HEK293 (cell line): ENCODE data around the gene SLC23A3.

Experiments used
- EGR2 ChIP-seq: fragments of 450-650 bp; formaldehyde crosslinking; IDR thresholded peaks from 2 replicates; pipeline ENCODE4 v1.5.1; 2016; ENCODE audit warnings: low read depth, missing biosample characterization, missing genetic modification characterization
- ELK4 ChIP-seq: IDR thresholded peaks from 2 replicates; pipeline ENCODE4 v1.6.1; 2011; ENCODE audit warnings: mild to moderate bottlenecking, low read depth, low read length, borderline replicate concordance
- GLI2 ChIP-seq: fragments of 450-650 bp; formaldehyde crosslinking; IDR thresholded peaks from 2 replicates; pipeline ENCODE4; 2017; ENCODE audit warnings: missing biosample characterization, missing genetic modification characterization, low read depth, borderline replicate concordance
- HOXA7 ChIP-seq: sonication (generic); formaldehyde crosslinking; IDR thresholded peaks from 2 replicates; pipeline ENCODE4 v1.8.1; 2022; ENCODE audit warnings: missing genetic modification reagents, borderline replicate concordance
- HOXD13 ChIP-seq: sonication (generic); formaldehyde crosslinking; IDR thresholded peaks from 2 replicates; pipeline ENCODE4 v1.8.0; 2022; ENCODE audit warnings: missing genetic modification reagents, borderline replicate concordance
- IKZF3 ChIP-seq: fragments of 450-650 bp; IDR thresholded peaks from 2 replicates; pipeline ENCODE4 v1.5.0; 2018; ENCODE audit warnings: missing biosample characterization, mild to moderate bottlenecking, missing genetic modification characterization, moderate library complexity
- OSR2 ChIP-seq: fragments of 450-650 bp; formaldehyde crosslinking; IDR thresholded peaks from 2 replicates; pipeline ENCODE4 v1.5.1; 2016; ENCODE audit warnings: missing biosample characterization, missing genetic modification characterization
- YY1 ChIP-seq: fragments of 450-650 bp; formaldehyde crosslinking; IDR thresholded peaks from 2 replicates; pipeline ENCODE4 v1.5.1; 2018; ENCODE audit warnings: missing biosample characterization, missing genetic modification characterization
- ZBTB11 ChIP-seq: fragments of 450-650 bp; formaldehyde crosslinking; conservative IDR thresholded peaks from 2 replicates; pipeline ENCODE4 v1.5.1; 2016; ENCODE audit warnings: low read depth, missing biosample characterization, missing genetic modification characterization
- ZNF121 ChIP-seq: fragments of 450-650 bp; formaldehyde crosslinking; IDR thresholded peaks from 2 replicates; pipeline ENCODE4 v1.5.1; 2016; ENCODE audit warnings: missing biosample characterization, missing genetic modification characterization
- ZNF175 ChIP-seq: fragments of 450-650 bp; formaldehyde crosslinking; IDR thresholded peaks from 2 replicates; pipeline ENCODE4 v1.5.1; 2016; ENCODE audit warnings: missing biosample characterization, missing genetic modification characterization
- ZNF239 ChIP-seq: fragments of 450-650 bp; formaldehyde crosslinking; IDR thresholded peaks from 2 replicates; pipeline ENCODE4 v1.5.1; 2016; ENCODE audit warnings: missing biosample characterization, missing genetic modification characterization
- ZNF248 ChIP-seq: fragments of 450-650 bp; formaldehyde crosslinking; IDR thresholded peaks from 2 replicates; pipeline ENCODE4 v1.5.1; 2017; ENCODE audit warnings: missing biosample characterization, missing genetic modification characterization
- ZNF416 ChIP-seq: fragments of 450-650 bp; formaldehyde crosslinking; IDR thresholded peaks from 2 replicates; pipeline ENCODE4 v1.5.1; 2016; ENCODE audit warnings: missing biosample characterization, missing genetic modification characterization
- ZNF473 ChIP-seq: fragments of 450-650 bp; formaldehyde crosslinking; IDR thresholded peaks from 2 replicates; pipeline ENCODE4 v1.5.1; 2017; ENCODE audit warnings: missing biosample characterization, missing genetic modification characterization
- ZNF518A ChIP-seq: fragments of 450-650 bp; formaldehyde crosslinking; conservative IDR thresholded peaks from 2 replicates; pipeline ENCODE4 v1.5.1; 2016; ENCODE audit warnings: low read depth, missing biosample characterization, missing genetic modification characterization
- ZNF596 ChIP-seq: fragments of 450-650 bp; IDR thresholded peaks from 2 replicates; pipeline ENCODE4 v1.5.0; 2018; ENCODE audit warnings: missing biosample characterization, mild to moderate bottlenecking, missing genetic modification characterization, moderate library complexity
- ZNF677 ChIP-seq: fragments of 450-650 bp; IDR thresholded peaks from 2 replicates; pipeline ENCODE4 v1.5.0; 2018; ENCODE audit warnings: missing biosample characterization, mild to moderate bottlenecking, missing genetic modification characterization, moderate library complexity
- ZNF707 ChIP-seq: fragments of 450-650 bp; formaldehyde crosslinking; IDR thresholded peaks from 2 replicates; pipeline ENCODE4 v1.5.1; 2016; ENCODE audit warnings: missing biosample characterization, missing genetic modification characterization
- ZNF776 ChIP-seq: fragments of 450-650 bp; formaldehyde crosslinking; IDR thresholded peaks from 2 replicates; pipeline ENCODE4 v1.5.0; 2017; ENCODE audit warnings: missing biosample characterization, missing genetic modification characterization, borderline replicate concordance
- ZNF791 ChIP-seq: fragments of 450-650 bp; formaldehyde crosslinking; IDR thresholded peaks from 2 replicates; pipeline ENCODE4 v1.5.1; 2016; ENCODE audit warnings: missing biosample characterization, missing genetic modification characterization
- ZSCAN16 ChIP-seq: fragments of 450-650 bp; formaldehyde crosslinking; IDR thresholded peaks from 2 replicates; pipeline ENCODE4 v1.5.1; 2016; ENCODE audit warnings: missing biosample characterization, missing genetic modification characterization
- TF ChIP-seq, protein P1 (sequence below): fragments of 450-650 bp; formaldehyde crosslinking; IDR thresholded peaks from 2 replicates; pipeline ENCODE4 v1.5.1; 2016; ENCODE audit warnings: missing biosample characterization, missing genetic modification characterization
- TF ChIP-seq, protein P2 (sequence below): fragments of 450-650 bp; formaldehyde crosslinking; optimal IDR thresholded peaks from 2 replicates; pipeline ENCODE3; 2016; ENCODE audit warnings: missing biosample characterization, mild to moderate bottlenecking, missing genetic modification characterization
- TF ChIP-seq, protein P3 (sequence below): fragments of 450-650 bp; formaldehyde crosslinking; IDR thresholded peaks from 2 replicates; pipeline ENCODE4 v1.5.1; 2016; ENCODE audit warnings: missing biosample characterization, missing genetic modification characterization

Gene SLC23A3

DNA sequence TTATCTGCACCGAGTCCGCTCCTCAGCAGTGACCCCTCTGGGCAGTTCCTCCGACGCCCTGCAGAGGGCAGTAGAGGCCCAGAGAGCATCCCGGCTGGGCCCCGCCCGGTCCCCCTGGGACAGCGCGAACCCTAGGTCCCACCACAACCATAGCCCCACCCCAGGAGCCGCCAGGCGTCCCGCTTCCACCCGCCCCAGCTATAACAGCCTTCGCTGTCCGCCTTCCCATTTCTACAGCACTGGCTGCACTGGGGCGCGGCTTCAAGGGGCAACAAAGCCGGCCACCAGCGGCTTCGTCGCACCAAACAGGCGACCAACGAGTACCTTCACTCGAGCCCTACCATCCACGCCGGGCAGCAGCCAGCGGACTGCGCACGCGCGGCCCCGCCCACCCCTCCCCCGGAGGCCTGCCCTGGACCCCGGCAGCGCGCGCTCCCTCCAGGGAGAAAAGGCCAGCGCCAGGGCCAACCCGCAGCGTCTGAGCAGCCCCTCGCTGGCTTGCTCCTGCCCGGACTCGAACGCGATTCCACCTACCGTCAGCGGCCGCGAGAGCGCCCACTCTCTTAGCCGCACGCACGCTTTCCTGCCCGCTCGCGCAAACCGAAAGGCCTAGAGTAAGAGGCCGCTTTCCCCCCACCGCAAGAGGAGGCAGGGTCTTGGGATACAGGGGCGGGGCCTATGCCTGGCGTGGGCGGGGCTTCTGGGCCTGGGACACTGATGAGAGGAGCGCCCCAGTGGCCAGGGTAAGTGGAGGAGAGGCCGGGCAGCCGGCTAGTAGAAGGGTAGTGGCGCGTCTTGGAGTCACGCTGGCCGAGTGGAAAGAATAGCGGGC lies 9.4 kb downstream of the SLC23A3 start, which contains the start of gene NHEJ1 (continued):
- no peak for TF ChIP-seq ZBTB11 (tag by site-specific recombination)
- TF ChIP-seq ZNF248 (tag by site-specific recombination), result no peak
- TF ChIP-seq EGR2, result peak; percentile 34; the same call in 1 of the 2 replicates
- TF ChIP-seq, protein P1, sequence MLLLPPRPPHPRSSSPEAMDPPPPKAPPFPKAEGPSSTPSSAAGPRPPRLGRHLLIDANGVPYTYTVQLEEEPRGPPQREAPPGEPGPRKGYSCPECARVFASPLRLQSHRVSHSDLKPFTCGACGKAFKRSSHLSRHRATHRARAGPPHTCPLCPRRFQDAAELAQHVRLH, result no peak
- TF ChIP-seq ZNF239, result no peak
- no peak for TF ChIP-seq ZNF518A (tag by site-specific recombination)
- TF ChIP-seq, protein P2, sequence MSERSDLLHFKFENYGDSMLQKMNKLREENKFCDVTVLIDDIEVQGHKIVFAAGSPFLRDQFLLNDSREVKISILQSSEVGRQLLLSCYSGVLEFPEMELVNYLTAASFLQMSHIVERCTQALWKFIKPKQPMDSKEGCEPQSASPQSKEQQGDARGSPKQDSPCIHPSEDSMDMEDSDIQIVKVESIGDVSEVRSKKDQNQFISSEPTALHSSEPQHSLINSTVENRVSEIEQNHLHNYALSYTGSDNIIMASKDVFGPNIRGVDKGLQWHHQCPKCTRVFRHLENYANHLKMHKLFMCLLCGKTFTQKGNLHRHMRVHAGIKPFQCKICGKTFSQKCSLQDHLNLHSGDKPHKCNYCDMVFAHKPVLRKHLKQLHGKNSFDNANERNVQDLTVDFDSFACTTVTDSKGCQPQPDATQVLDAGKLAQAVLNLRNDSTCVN (tag by site-specific recombination), result peak; percentile 83
- no peak for TF ChIP-seq ZNF596 (tag by site-specific recombination)
- TF ChIP-seq IKZF3 (tag by site-specific recombination), result no peak
- TF ChIP-seq ELK4, result no peak
- no peak for TF ChIP-seq GLI2 (tag by site-specific recombination)
- TF ChIP-seq HOXA7 (CRISPR knock-in tag), result no peak
- no peak for TF ChIP-seq ZNF175 (tag by site-specific recombination)
- TF ChIP-seq ZNF121 (tag by site-specific recombination), result no peak
- no peak for TF ChIP-seq ZNF707 (tag by site-specific recombination)
- TF ChIP-seq YY1 (tag by site-specific recombination), result no peak
- TF ChIP-seq HOXD13 (CRISPR knock-in tag), result no peak
- no peak for TF ChIP-seq ZSCAN16 (tag by site-specific recombination)
- TF ChIP-seq ZNF473 (tag by site-specific recombination), result no peak
- TF ChIP-seq, protein P3, sequence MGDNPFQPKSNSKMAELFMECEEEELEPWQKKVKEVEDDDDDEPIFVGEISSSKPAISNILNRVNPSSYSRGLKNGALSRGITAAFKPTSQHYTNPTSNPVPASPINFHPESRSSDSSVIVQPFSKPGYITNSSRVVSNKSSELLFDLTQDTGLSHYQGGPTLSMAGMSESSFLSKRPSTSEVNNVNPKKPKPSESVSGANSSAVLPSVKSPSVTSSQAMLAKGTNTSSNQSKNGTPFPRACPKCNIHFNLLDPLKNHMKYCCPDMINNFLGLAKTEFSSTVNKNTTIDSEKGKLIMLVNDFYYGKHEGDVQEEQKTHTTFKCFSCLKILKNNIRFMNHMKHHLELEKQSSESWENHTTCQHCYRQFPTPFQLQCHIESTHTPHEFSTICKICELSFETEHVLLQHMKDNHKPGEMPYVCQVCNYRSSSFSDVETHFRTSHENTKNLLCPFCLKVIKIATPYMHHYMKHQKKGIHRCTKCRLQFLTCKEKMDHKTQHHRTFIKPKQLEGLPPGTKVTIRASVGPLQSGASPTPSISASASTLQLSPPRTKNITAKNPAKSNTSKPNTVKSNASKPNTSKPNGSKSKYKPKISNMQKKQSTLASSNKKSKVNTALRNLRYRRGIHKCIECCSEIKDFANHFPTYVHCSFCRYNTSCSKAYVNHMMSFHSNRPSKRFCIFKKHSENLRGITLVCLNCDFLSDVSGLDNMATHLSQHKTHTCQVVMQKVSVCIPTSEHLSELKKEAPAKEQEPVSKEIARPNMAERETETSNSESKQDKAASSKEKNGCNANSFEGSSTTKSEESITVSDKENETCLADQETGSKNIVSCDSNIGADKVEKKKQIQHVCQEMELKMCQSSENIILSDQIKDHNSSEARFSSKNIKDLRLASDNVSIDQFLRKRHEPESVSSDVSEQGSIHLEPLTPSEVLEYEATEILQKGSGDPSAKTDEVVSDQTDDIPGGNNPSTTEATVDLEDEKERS, result no peak
- TF ChIP-seq OSR2 (tag by site-specific recombination), result no peak
- TF ChIP-seq ZNF791 (tag by site-specific recombination), result no peak
- TF ChIP-seq ZNF416 (tag by site-specific recombination), result no peak
- TF ChIP-seq ZNF677, result no peak
- TF ChIP-seq ZNF776, result no peak
